Measurements from ENCODE around the gene RBM4. TPM values are rescaled to one million over a fixed set of nuclear protein-coding genes. Genes with fewer than 3 reads are reported as not detected.

The RBM4 gene
- total and polyA plus RNA-seq, 2 of the 4 experiments (the other 2 are of a cell fraction) = 165 to 198 TPM

GRCh38 chr11:66685276-66686099, 47.0 kb downstream of the RBM4 start:
- Histone ChIP-seq H3K4ac (ENCODE audit: low read depth, low read length) (no peak overlapping the region), H2AFZ (replicated peaks; ENCODE audit: low read length, poor library complexity) (no peak overlapping the region), H3K27me3 (ENCODE audit: control insufficient read depth, insufficient read depth, low read length) (no peaks in the 10 kb centered on the region; the same call in 1 of the 2 replicates), H3K18ac (ENCODE audit: low read depth, low read length) (no peak overlapping the region), H2AK9ac (replicated peaks; ENCODE audit: low read depth, low read length, poor library complexity) (peak overlapping the region; percentile 16), H3K79me1 (ENCODE audit: low read depth in 1 of 2, low read length in 2 of 2) (no peaks in the 10 kb centered on the region), H3K36me3 (ENCODE audit: control insufficient read depth, insufficient read depth, low read length) (0 out of 2 replicates have a peak, but pooled peaks cover 1% of the 10 kb centered on the region), H2AK5ac (ENCODE audit: low read depth, low read length) (no peak overlapping the region), H2BK20ac (ENCODE audit: low read depth, low read length) (no peak overlapping the region), H3K23ac (ENCODE audit: low read depth, low read length) (no peak overlapping the region), H3K4me1 (ENCODE audit: control insufficient read depth, insufficient read depth, low read length) (no peaks in the 10 kb centered on the region), H3K4me2 (ENCODE audit: low read depth, low read length) (no peak overlapping the region), H2BK120ac (ENCODE audit: low read depth, low read length) (no peak overlapping the region), H3K27ac (ENCODE audit: insufficient read depth, low read length) (no peak overlapping the region), H3K56ac (ENCODE audit: extremely low read depth, insufficient read depth, low read length) (no peak overlapping the region), H4K5ac (ENCODE audit: low read depth, low read length) (no peak overlapping the region), H3K9me1 (ENCODE audit: insufficient read depth, low read length) (no peaks in the 10 kb centered on the region), H4K8ac (ENCODE audit: low read depth in 2 of 2, low read length in 2 of 2) (no peak overlapping the region), H3K9me3 (ENCODE audit: control insufficient read depth, insufficient read depth, low read length) (no peaks in the 10 kb centered on the region), H2BK5ac (ENCODE audit: low read depth, low read length, poor library complexity, severe bottlenecking) (no peak overlapping the region), H3K4me3 (ENCODE audit: insufficient read depth, low read depth, low read length) (no peak overlapping the region), H4K20me1 (ENCODE audit: insufficient read depth, low read length) (no peaks in the 10 kb centered on the region; the same call in 1 of the 2 replicates), H4K91ac (ENCODE audit: insufficient read depth, low read depth, low read length) (no peak overlapping the region), H3K14ac (replicated peaks; ENCODE audit: low read depth, low read length) (no peak overlapping the region), H3K9ac (ENCODE audit: low read depth, low read length) (no peak overlapping the region), H2BK15ac (ENCODE audit: low read depth, low read length) (no peak overlapping the region)
- DNase-seq (no peak), ATAC-seq (ENCODE audit: low read depth) (no peak)
- TF ChIP-seq SMC3 (IDR thresholded peaks at IDR 0.05; ENCODE audit: low read depth, low read length) (no peak), USF2 (IDR thresholded peaks at IDR 0.05; ENCODE audit: low read depth, low read length) (no peak), MAFK (IDR thresholded peaks at IDR 0.05; ENCODE audit: low read depth, low read length) (no peak), RCOR1 (IDR thresholded peaks at IDR 0.05; ENCODE audit: insufficient replicate concordance, low read length) (no peak), RAD21 (IDR thresholded peaks at IDR 0.05; ENCODE audit: low read length) (no peak)
- intact Hi-C loops (cut with micrococcal nuclease) = no loop called here
- dilution Hi-C loops (cut with HindIII; ENCODE audit: low sequenced_read_pairs, unreplicated experiment) = no loop called here
- 89% methylated on average over 14 of the region's 27 CpGs; no CpG with 5 or more reads in 1 of the 2 experiments for WGBS, 2 experiments (ENCODE audit: extremely low coverage in 2 of 2, insufficient read length in 1 of 2)
- in situ Hi-C loops (cut with MboI; ENCODE audit: low sequenced_read_pairs) = loop anchor here (10.0 kb wide), 1 partner anchor 281 kb away; no protein-coding TSS in a partner anchor
- ChIA-PET CTCF (no interaction called here), POLR2A (ENCODE audit: unreplicated experiment) (no interaction called here)
- no TSS peak for BruUV-seq (replicated peaks)
